Breast epithelium (tissue), 3 donors: Measurements from ENCODE around the gene STAM.

Experiments
- CTCF ChIP-seq, 3 donors: fragments of 450-650 bp; IDR thresholded peaks; one replicate each; pipeline ENCODE4 v1.5.1; 2016 to 2017; ENCODE audit warnings: antibody characterized with exemption in 3 of 3, mild to moderate bottlenecking in 3 of 3, moderate library complexity in 3 of 3
- POLR2AphosphoS5 ChIP-seq, 3 donors: sonication (generic); formaldehyde crosslinking; IDR thresholded peaks; one replicate each; pipeline ENCODE4 v1.6.1; 2017; ENCODE audit warnings: antibody characterized with exemption in 3 of 3

- TF ChIP-seq POLR2AphosphoS5 (IDR thresholded peaks at IDR 0.05) (no peak), CTCF (IDR thresholded peaks at IDR 0.05) (no peak)
Measured at GRCh38 chr10:17708821-17709220, 64.9 kb downstream of the STAM start.
